ENCODE data around the gene SRSF5.
"Not testable (repeated sequence)": the region's sequence is repeated elsewhere in the genome, so short reads cannot be mapped to it uniquely, and the experiment has no call there.

Gene SRSF5

DNA sequence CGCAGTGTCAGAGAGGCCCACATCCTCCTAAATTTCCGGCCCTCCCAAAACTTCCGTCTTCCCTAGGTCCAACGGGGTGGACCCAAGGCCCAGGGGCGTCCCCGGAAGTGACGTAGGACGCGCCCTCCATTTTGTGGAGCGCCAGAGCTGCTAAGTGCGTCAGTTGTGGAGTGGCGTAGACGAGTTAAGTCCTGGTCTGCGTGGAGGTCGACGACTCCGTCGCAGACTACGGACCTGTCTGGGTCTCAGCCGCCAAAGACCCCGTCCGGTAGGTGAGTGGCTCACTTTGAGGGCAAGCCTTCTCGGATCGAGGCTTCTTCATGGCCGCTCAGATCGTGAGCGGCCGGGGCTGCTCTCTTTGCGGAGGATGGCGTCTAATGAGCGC lies at the start of gene SRSF5:
TSS of gene SRSF5 (plus strand) at position 159 of the 385 bp plus-strand sequence. CDS start 1,015 bp downstream, outside the sequence.
- DNase-seq (ENCODE audit: low spot score), result peak; percentile 92
- no peak for TF ChIP-seq CTCF (IDR thresholded peaks at IDR 0.05; ENCODE audit: extremely low read depth, missing control alignments)

- DNase-seq (ENCODE audit: low spot score), result not testable (repeated sequence)
Observed at GRCh38 chr14:69718614-69719013, 48.3 kb upstream of the SRSF5 start.

- no peak for DNase-seq (ENCODE audit: low spot score)
- no peak for TF ChIP-seq CTCF (IDR thresholded peaks at IDR 0.05; ENCODE audit: extremely low read depth, missing control alignments)
Observed at GRCh38 chr14:69719501-69719951, 47.4 kb upstream of the SRSF5 start.

- no peak for TF ChIP-seq CTCF (IDR thresholded peaks at IDR 0.05; ENCODE audit: extremely low read depth, missing control alignments)
Observed at GRCh38 chr14:69720912-69721311, 46.0 kb upstream of the SRSF5 start.

DNA sequence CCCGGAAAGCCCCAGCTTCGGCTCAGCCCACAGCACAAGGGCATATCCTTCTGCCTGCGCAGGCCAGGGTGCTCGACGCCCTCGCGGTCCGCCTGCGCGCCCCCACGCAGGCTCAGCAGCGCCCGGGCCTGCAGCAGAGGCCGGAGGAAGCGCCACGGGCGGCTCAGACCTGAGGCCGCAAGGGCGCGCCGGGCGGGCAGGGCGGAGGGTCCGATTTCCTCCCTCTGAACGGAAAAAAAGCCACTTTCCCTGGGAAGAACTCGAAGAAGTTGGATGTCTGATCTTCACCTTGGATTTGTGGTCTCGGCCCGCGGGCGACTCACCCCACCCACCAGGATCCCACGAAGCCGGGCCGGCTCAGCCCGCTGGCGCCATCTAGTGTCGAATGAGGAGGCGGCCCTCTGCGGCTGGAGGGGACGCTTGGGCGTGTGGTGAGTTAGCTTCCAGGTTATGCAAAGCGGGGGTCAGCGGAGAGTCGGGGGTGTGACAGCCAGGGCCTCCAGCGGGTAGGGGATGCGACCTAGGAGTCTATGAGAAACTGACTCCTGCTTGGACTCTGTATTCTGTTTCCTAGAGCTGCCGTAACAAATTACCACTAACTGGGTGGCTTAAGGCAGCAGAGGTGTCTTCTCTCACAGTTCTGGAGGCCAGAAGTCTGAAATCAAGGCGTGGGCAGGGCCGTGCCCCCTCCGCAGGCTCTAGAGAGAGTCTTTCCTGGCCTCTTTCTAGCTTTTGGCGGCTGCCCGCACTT lies 40.0 kb upstream of the SRSF5 start:
- peak; percentile 90 for DNase-seq (ENCODE audit: low spot score)
- peak; percentile 87 for TF ChIP-seq CTCF (IDR thresholded peaks at IDR 0.05; ENCODE audit: extremely low read depth, missing control alignments)

More at GRCh38 chr14:69720912-69721311, 46.0 kb upstream of the SRSF5 start:
- DNase-seq (ENCODE audit: low spot score), result no peak

DNA sequence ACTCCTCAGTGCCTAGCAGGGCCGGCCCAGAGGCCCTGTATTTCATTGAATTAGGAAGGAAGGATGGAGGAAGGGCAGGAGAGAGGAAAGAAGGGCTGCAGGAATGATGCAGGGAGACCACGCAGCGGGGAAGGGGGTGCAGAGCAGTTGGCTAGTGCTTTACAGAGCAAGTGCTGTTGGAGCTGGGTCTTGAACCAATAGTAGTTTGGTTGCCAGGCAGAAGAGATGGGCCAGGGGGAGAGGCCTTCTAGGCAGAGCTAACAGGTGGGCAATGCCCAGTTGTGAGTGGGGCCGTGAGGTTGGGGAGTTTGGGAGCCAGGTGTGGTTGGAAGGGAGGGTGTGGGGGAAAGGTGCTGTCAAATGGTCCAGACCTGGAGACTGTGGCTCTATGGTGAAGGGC lies 39.1 kb upstream of the SRSF5 start:
- no peak for TF ChIP-seq CTCF (IDR thresholded peaks at IDR 0.05; ENCODE audit: extremely low read depth, missing control alignments)
- DNase-seq (ENCODE audit: low spot score), result no peak

- DNase-seq (ENCODE audit: low spot score), result not testable (repeated sequence)
Observed at GRCh38 chr14:69731919-69732598, 34.9 kb upstream of the SRSF5 start.

GRCh38 chr14:69736405-69736804 lies 30.5 kb upstream of the SRSF5 start:
- not testable (repeated sequence) for DNase-seq (ENCODE audit: low spot score)

DNA sequence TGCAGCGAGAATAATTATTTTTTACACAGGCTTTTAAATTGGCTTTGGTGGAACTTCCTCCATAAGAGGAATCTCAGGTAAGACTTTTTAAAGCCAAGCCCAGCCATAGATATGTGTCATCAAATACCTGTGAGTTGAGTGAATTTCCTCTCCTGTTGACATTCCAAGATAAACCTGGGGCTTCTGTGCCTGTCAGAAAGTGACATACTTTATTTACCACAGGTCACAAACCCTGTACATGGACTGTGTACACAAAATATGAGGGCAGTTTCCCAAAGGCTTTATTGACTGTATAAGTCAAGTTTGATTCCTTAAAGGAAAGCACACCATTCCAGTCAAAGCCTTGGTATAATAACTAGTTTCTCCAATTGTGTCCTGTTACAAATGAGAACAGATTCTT lies 25.9 kb upstream of the SRSF5 start:
- no peak for TF ChIP-seq CTCF (IDR thresholded peaks at IDR 0.05; ENCODE audit: extremely low read depth, missing control alignments)
- no peak for DNase-seq (ENCODE audit: low spot score)

Data from GM20000 (cell line).